ENCODE measurements around the gene RUSF1. TPM values are rescaled to one million over a fixed set of nuclear protein-coding genes. Genes with fewer than 3 reads are reported as not detected.

The RUSF1 gene
- total RNA-seq, 2 experiments from 2014 or later: 39.5 to 43.7 TPM

- DNase-seq: no peak
- H3K9me3 Mint-ChIP-seq: no peaks in the 10 kb centered on the region
- peaks cover 19% of the 10 kb centered on the region for H3K4me1 Mint-ChIP-seq
- H3K4me3 Mint-ChIP-seq: no peak overlapping the region
- CTCF ChIA-PET: interaction anchor here (0.6 to 1.6 kb wide), 6 partner anchors 9 to 283 kb away, joined by 3 to 11 read pairs (median 3); no protein-coding TSS in a partner anchor
- H3K27me3 Mint-ChIP-seq: peaks cover 1% of the 10 kb centered on the region
- no peaks in the 10 kb centered on the region for H3K36me3 Mint-ChIP-seq (ENCODE audit: low read depth)
- POLR2A ChIA-PET: no interaction called here
- no peak overlapping the region for H3K27ac Mint-ChIP-seq
Observed at GRCh38 chr16:31440516-31441184, 67.5 kb downstream of the RUSF1 start.

GRCh38 chr16:31439519-31439918, 68.7 kb downstream of the RUSF1 start:
- Mint-ChIP-seq H3K27me3 (peaks cover 1% of the 10 kb centered on the region), H3K36me3 (ENCODE audit: low read depth) (no peaks in the 10 kb centered on the region), H3K4me1 (peaks cover 19% of the 10 kb centered on the region), H3K27ac (no peak overlapping the region), H3K9me3 (no peaks in the 10 kb centered on the region), H3K4me3 (no peak overlapping the region)
- CTCF ChIA-PET: interaction anchor here (1.1 kb wide), 1 partner anchor 57 kb away, joined by 4 read pairs; no protein-coding TSS in a partner anchor
- no peak for DNase-seq
- POLR2A ChIA-PET: no interaction called here

Other genes with a start within 250 kb of the RUSF1 start
- gene ITGAM, start 248.4 kb downstream of the RUSF1 start, total RNA-seq: 10 to 100 TPM; 22.0 to 22.6 TPM
- 1 to 10 TPM; 2.9 to 3.1 TPM for gene ITGAX, start 153.2 kb downstream of the RUSF1 start, total RNA-seq
- gene ITGAD, start 115.1 kb downstream of the RUSF1 start, total RNA-seq: not detected
- gene COX6A2, start 80.0 kb downstream of the RUSF1 start, total RNA-seq: not detected
- under 1 TPM; 0.07 to 0.12 TPM for gene ZNF843, start 65.6 kb downstream of the RUSF1 start, total RNA-seq
- 10 to 100 TPM; 11.4 to 12.3 TPM for gene ARMC5, start 48.9 kb downstream of the RUSF1 start, total RNA-seq
- under 1 TPM; 0.20 to 0.48 TPM for gene TGFB1I1, start 36.2 kb downstream of the RUSF1 start, total RNA-seq
- gene SLC5A2, start 25.3 kb downstream of the RUSF1 start, total RNA-seq: under 1 TPM in 1 of 2 experiments, not detected in 1; 0.52 TPM
- gene AHSP, start 19.5 kb upstream of the RUSF1 start, total RNA-seq: not detected

Measured in activated CD4-positive, alpha-beta T cell treated with anti-CD3 and anti-CD28 coated beads, Interleukin-2, amount 10 ng/mL, durations not matched to agents 7 days and 5 days (primary cell).